HPDE6-E6E7 (cell line): ENCODE measurements around the gene GCNT1.
"Not testable (repeated sequence)": the region's sequence is repeated elsewhere in the genome, so short reads cannot be mapped to it uniquely, and the experiment has no call there.

Source experiments
- DNase-seq: peaks from one replicate; pipeline ENCODE4 v3.0.0; 2011; ENCODE audit warnings: missing footprints; ENCODE audit errors: extremely low spot score

GCNT1 gene

DNA sequence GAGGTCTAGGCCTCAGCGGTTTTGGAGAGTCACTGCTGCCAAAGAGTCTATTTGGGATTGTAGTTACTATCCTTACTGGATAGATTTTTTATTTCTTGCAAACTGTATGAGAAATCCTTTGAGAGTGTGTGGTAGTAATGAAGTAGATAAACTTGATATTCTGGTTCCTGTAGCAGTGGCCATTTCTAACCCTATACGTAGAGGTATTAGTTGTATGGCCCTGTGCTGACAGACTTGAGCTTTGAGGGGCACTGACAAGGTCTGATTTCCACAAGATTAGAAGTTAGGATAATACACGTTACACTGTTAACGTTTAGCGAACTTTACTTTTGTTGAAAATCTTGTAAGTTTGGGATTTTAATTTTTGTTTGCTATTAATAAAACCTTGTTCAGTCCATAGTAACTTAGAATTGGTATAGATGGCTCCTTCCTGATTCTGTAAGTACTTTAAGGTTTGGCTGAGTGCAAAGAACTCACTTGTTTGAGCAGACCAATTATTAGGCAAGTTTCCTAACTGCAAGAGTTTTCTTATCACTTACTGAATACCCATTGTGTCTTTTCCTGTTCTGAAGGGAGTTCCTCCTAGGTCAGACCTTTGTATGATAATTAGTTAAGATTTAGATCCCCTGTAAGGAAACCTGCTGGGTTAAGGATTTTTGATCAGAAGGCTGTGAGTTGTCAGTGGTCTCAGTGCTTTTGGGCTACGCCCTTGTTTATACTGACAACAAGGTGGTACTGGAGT is 31.4 kb downstream of the GCNT1 start:
- DNase-seq: no peak

DNA sequence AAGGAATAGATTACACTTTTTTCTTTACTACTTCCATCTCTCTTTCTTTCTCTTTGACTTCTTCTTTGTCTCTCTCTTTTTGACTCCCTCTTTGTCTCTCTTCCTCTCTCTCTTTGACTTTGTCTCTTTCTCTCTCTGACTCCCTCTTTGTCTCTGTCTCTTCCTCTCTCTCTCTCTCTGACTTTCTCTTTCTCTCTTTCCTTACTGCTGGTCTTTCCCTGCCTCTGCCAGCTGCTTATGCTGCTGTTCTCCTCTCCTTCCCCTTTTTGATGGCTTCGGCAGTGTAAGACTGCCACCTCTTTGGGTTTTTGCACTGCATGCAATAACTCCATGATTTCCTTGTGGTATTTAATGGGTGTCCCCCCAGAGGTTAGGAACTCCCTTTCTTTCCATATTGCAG is 32.1 kb downstream of the GCNT1 start:
- not testable (repeated sequence) for DNase-seq

DNA sequence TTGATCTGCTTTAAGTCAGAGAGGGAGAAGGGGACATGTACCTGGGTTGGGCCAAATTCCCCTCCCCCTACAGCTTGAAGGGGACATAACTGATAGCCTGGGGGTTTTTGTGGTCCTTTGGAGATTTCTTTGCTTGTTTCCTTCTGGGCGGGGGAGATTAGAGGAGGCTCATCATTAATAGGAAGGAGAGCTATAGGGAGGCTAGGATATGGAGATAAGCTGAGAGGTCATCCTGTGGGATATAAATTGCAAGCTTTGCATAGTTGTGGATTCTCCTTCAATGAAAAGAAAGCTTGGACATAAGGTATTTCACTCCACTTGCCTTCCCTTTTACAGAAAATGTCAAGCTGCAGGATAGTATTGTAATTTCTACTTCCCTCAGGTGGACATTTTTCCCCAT is 34.5 kb downstream of the GCNT1 start:
- DNase-seq: not testable (repeated sequence)

DNA sequence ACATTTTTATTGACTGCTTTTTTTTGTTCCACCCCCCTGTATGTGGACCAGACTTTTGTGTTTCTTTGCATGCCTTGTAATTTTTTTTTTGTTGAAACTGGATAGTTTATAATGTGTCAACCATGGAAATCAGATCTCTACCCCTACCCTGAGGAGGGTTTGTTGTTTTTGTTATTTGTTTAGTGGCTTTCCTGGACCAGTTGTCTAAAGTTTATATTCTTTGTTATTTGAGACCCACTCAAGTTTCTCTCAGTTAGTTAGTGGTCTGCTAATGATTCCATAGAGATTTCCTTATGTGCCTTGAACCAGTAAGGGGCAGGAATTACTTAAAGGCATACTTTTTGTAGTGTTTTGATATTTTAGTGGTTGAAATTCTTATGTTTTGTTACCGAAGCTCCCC is 41.1 kb downstream of the GCNT1 start:
- DNase-seq: no peak

DNA sequence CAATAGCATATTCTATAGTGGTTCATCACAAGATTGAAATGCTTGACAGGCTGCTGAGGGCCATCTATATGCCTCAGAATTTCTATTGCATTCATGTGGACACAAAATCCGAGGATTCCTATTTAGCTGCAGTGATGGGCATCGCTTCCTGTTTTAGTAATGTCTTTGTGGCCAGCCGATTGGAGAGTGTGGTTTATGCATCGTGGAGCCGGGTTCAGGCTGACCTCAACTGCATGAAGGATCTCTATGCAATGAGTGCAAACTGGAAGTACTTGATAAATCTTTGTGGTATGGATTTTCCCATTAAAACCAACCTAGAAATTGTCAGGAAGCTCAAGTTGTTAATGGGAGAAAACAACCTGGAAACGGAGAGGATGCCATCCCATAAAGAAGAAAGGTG is 43.8 kb downstream of the GCNT1 start:
- no peak for DNase-seq

DNA sequence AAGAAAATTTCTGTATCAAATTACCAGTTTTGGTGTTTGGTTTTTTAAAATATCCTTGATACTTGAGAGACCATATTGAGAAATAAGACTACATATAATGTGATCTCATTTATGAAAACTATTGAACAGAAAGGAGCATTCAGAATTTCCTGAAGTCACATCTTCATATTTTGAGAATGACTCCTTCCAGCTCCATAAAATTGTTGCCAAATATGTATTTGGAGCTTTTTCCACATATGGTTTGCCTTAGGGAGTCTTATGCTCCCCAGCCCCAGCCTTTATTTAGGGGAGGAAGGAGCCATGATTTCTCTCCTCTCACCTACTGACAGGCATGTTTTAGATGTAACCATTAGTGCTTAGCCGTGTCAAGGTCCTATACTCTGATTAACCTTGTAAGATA is 51.1 kb downstream of the GCNT1 start:
- no peak for DNase-seq

DNA sequence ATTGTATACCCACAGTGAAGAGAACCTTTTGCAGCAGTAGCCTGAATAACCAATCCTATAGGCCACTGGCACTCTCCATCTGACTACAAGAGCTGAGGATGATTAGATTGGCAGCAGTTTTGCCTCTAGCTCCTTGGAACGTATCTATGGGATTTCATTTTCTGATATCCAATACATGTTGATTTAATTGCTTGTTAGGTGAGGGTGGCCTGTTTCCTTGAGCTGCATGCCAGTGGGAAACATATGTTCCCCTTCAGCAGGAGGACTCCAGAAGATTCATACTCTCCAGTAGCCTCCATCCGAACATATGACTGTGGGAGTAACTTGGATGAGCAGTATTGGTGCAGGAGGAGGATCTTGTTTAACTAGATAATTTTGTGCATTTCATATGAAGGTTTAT is 51.5 kb downstream of the GCNT1 start:
- no peak for DNase-seq

DNA sequence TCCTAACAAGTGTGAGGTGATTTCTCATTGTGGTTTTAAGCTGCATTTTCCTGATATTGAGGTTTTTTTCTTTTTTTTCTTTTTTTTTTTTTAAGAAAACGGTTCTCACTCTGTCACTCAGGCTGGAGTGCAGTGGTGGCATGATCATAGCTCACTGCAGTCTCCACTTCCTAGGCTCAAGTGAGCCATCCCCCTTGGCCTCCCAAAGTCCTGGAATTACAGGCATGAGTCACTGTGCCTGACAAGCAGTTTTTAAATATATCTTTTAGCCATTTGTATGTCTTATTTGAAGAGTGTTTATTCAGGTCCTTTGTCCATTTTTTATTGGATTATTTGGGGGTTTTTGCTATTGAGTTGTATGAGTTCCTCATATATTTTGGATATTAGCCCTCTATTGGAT is 53.8 kb downstream of the GCNT1 start:
- no peak for DNase-seq

DNA sequence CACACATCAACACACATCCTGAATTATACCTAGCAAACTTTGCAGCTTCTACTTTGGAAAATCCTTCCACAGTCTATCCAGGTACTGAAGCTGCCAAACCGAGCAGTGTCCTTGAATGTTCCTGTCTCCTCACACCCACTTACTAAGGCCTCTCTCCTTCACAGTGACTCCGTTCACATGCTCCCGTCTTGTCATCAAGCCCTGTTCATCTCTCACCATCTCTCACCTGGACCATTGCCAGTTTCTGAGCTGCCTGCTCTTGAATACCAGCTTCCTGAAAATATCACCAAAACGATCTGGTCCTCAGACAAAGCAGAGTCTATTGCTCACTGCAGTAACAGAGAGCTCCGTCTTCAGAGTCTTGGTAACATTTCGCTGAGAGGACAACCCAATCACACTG is 57.4 kb downstream of the GCNT1 start:
- no peak for DNase-seq

DNA sequence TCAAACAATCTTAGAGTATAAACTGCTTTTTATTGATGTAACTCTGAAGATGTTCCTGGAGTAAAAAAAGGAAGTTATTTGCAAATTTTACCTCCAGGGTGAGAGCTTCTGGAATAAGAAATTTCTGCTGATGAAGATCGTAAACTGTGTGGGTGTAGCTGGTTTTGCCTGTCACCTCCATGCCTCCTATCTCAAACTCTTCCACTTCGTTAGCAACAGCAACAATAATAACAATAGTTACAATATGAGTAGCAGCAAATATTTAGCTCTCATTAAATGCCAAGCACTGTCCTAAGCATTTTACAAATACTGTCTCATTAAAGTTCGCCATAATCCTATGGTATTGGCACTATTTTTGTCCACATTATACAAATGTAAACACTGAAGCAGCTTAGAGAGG is 57.9 kb downstream of the GCNT1 start:
- DNase-seq: no peak

DNA sequence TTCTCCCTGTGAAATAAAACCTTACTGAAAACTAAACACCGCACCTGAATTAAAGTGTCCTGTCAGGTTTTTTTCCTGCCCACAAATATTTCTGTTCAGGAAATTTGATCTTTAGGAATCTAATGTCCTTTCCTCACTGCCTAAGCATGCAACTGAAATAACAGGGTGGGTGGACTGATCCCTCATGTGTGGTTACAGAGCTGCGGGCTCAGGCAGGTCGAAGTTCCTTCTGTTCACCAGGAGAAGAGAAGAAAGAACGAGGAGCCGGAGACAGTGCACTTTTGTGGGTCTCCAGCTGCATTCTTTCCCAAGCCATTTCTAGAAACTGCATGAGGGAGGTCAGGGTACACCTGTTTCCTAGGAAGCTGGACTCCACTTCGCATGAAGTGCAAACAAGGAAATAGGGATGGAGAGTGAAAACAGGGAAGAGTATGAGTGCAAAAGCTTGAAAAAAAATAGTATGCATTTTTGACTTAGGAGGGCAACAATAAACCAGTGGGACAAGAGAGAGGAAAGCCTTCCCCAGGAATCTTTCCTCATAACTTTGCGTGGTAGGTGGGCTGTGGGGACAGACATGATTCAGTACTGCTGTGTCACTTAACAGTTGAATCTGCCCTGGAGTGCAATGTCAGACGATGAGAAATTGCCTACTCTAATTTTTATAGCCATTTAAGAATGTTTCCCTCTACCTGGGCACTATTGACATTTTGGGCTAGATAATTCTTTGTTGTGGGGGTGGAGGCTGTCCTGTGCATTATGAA is 60.3 kb downstream of the GCNT1 start:
- peak; percentile 44 for DNase-seq

DNA sequence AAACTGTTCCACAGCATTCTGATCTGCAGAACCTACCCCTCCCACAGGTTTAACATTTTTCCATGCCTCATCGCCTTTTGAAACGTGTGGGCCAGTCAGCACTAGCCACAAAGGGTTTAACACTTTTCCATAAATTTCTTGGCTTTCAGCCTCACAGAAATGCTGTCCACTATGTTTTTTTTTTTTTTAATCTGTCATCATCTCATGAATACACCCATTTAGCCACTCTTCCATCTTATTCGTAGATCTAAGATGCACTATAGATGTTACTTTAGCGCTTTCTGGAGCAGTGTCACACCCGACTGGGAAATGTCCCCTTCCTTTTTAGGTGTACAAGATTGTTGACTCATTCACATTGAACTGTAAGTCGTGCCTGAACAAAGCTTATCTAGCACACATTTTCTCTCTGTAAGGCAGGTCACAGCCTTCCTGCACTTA is 62.3 kb downstream of the GCNT1 start:
- peak; percentile 25 for DNase-seq

DNA sequence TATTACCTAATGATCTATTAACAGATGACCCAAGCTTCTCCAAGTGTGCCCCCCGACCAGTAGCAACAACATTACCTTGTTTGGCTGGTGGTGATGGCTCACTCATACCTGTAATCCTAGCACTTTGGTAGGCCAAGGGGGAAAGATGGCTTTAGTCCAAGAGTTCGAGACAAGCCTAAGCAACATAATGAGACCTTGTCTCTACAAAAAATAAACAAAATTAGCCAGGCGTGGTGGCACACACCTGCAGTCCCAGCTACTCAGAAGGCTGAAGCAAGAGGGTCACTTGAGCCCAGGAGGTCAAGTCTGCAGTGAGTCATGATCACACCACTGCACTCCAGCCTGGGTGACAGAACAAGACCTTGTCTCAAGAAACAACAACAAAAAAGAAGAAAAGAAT is 62.9 kb downstream of the GCNT1 start:
- DNase-seq: no peak

DNA sequence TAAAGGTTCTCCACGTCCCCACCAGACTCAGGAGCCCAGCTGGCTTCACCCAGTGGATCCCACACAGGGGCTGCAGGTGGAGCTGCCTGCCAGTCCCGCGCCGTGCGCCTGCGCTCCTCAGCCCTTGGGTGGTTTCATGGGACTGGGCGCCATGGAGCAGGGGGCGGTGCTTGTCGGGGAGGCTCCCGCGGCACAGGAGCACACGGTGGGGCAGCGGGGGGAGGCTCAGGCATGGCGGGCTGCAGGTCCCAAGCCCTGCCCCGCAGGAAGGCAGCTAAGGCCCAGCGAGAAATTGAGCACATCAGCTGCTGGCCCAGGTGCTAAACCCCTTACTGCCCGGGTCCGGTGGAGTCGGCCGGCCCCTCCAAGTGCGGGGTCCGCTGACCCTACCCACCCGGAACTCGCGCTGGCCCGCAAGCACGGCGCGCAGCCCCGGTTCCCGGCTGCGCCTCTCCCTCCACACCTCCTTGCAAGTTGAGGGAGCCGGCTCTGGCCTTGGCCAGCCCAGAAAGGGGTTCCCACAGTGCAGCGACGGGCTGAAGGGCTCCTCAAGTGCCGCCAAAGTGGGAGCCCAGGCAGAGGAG is 64.7 kb downstream of the GCNT1 start:
- DNase-seq: not testable (repeated sequence)

DNA sequence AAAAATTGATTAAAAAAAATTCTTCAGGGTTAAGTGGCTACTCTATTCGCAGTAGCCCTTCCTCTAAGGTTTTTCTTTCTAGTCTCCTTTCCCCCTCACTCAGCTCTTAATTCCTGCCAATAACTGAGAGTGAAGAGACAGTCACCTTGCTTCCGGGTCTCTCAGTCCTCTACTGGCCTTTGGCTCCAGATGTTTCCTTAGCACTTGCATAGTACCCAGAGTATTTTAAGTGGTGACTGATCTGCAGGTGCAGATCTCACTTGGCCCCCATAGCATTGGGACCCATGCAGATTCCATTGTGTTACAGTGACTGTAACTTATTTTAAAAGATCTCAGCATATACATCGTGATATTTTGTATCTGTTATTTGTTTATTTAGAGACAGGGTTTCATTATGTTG is 66.2 kb downstream of the GCNT1 start:
- DNase-seq: no peak

DNA sequence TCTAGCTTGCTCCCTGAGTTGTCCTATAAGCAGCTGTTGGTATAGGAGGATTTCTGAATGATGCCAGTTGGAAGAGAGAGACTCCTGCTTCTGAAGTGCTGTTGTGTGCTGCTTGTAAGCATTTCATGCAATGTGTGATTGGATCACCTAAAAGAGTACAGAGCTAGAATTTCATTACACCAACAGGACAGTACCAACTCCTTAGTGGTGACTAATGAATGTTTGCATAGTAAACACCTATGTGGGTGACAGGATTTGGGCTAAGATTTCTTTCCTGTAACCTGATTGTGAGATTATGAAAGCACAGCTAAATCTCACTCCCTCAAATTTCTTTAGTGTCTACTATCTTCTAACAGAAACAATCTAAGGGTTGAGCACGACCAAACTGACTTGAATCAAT is 67.0 kb downstream of the GCNT1 start:
- no peak for DNase-seq

DNA sequence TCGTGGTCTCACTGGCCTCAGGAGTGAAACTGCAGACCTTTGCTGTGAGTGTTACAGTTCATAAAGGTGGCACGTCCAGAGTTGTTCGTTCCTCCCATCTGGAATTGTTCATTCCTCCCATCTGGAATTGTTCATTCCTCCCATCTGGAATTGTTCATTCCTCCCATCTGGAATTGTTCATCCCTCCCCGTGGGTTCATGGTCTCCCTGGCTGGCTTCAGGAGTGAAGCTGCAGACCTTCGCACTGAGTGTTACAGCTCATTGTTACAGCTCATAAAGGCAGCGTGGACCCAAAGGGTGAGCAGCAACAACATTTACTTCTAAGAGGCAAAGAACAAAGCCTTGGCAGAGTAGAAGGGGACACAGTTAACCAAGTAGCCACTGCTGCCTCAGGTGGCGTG is 69.1 kb downstream of the GCNT1 start:
- no peak for DNase-seq

DNA sequence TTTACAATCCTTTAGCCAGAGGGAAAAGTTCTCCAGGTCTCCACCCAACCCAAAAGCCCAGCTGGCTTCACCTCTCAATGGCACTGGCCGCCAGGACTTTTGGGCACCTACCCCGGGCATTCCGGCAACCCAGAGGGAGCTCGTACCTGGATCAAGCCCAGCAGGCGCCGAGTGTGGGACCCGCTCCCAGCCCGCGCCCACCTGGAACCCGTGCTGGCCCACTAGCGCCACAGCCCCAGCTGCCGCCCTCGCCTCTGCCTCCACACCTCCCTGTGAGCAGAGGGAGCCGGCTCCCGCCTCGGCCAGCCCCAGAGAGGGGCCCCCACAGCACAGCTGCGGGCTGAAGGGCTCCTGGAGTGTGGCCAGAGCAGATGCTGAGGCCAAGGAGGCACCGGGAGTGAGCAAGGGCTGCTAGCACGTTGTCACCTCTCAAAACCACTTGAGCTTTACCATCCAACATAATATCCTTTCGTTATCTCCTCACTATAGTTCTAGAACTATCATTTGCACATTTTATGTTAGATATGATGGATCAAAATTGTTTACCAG is 69.7 kb downstream of the GCNT1 start:
- no peak for DNase-seq

DNA sequence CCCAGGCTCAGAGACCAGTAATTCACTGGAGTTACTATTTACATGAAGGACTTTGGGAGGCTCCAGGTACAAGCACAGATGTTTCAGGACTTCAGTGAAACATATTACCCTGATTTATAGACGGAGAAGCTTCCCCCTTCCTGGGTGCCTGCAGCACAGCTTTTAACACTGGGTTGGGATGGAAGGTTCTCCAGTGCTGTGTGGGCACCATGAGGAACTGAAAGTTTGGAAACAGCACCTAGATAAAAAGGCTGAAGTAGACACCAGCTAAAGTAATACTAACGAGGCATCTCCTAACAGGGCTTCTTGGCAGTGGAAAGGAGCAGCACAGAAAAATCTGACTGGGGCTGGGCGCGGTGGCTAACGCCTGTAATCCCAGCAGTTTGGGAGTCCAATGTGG is 70.7 kb downstream of the GCNT1 start:
- DNase-seq: no peak

DNA sequence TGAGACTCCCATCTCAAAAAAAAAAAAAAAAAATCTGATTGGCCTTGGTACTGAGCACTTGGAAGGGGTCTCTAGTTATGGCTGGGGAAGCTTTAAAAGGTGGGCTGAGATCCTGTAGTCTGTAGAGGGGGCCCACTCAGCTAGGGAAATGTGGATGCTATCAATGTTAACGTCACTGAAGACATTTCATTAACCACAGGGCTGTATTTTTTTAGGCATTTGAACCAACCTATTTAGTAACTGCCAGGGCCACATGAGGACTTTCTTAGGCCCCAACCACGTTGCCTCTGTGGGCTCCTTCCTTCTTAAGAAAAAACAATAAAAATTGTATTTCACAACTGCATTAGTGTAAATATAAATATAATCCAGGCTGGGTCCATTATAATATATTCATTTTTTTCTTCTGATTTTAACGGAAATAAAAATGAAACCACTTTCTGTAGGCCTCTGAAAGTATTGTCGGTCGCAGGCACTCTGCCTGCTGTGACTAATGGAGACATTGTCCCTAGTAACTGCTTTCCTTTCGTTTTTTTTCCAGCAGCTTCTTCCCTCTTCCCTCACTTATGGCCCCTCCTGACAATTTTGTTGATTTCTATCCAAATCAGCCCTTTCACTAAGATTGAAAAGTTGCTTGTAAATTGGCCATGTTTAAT is 71.6 kb downstream of the GCNT1 start:
- no peak for DNase-seq

DNA sequence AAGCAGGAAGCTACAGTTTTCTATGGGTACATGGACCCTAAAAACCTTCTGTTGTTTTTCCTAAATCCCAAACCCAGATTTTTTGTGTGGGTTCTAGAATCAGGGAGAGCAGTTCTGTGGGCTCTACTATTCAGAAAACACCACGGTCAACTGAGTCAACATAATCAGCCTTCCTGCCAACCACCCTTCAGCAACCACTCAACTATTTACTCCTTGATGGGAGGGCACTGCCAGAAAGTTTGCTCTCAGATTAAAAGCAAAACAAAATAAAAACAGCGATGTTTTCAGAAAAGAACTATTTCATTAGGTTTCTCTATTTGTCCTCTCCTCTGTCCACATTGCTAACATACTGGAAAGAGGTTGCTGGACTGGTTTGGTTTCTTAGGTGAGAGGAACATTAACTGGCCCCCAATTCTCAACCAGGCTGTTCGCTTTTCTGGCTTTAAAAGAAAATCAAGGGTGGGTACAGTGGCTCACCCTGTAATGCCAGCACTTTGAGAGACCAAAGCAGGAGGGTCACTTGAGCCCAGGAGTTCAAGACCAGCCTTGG is 72.3 kb downstream of the GCNT1 start:
- no peak for DNase-seq

DNA sequence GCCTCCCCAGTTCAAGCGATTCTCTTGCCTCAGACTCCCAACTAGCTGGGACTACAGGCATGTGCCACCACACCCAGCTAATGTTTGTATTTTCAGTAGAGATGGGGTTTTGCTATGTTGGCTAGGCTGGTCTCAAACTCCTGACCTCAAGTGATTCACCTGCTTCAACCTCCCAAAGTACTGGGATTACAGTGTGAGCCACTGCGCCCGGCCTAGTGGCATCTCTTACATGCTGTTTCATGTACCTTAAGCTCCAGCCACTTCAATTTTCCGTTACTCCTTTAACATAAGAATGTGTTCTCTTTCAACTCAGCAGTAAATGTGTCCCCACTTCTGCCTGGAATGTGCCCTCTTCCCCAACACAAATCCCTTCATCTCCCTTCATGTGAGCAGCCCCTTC is 73.9 kb downstream of the GCNT1 start:
- DNase-seq: not testable (repeated sequence)
